ENCODE measurements around the gene CD2BP2.

CD2BP2 gene

DNA sequence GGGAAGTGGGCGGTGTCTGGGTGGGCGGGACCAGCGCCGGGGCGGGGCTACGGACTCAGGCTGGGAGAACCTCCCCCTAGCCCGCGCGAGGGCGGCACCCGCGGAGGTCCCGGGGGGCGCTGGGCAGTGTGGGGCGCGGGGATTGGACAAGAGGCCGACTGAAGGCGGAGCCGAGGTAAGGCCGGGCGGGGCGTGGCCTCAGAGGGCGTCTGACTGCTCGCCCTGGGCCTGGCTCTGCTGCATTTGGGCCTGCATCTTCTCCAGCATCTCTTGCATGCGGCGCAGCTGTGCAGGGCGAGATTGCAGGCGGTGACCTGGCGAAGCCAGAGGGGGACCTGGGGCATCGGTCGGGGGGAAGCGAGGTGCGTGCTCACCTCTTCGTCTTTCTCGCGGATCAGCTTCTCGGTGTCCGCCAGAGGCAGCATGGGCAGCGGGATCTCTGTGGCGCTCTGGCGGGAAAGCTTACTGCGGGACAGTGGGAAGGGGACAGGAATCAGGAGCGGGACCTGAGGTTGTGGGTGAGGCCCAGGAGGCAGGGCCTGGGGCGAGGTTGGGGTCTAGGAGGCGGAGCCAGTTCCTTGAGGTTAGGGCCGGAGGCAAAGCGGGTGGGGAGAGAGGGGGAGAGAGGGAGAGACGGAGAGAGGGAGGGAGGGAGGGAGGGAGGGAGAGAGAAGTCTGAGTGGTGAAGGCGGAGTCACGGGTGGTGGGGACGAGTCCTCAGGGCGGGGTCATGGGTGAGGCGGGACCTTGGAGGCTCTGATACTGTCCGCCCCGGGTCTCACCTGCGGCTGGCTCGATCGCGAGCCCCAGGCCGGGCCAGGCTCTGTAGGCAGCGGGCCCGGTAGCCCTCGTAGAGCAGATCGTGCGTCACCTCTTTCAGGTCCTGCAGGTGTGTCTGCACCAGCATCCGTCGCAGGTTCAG lies 23.4 kb upstream of the CD2BP2 start:
- peak; percentile 97 for DNase-seq (ENCODE audit: low read depth)

DNA sequence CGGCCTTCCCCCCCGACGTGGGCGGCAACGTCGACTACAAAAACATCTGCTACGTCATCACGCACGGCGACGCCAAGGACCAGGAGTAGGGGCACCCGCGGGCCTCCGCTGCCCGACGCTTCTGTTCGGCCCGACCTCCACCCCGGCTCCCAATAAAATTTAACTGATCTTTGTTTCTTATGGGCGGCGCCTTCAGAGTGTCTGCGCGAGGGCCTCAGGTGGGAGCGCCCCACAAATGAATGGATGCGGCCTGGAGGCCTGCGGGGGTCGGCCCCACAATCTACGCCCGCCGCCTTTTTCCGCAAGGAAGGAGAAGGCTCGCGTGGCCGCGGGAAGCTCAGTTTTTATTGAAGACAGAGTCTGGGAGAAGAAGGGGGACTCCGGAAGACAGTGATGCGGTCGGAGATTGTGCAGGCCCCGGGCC lies 22.7 kb upstream of the CD2BP2 start:
- peak; percentile 88 for DNase-seq (ENCODE audit: low read depth)

DNA sequence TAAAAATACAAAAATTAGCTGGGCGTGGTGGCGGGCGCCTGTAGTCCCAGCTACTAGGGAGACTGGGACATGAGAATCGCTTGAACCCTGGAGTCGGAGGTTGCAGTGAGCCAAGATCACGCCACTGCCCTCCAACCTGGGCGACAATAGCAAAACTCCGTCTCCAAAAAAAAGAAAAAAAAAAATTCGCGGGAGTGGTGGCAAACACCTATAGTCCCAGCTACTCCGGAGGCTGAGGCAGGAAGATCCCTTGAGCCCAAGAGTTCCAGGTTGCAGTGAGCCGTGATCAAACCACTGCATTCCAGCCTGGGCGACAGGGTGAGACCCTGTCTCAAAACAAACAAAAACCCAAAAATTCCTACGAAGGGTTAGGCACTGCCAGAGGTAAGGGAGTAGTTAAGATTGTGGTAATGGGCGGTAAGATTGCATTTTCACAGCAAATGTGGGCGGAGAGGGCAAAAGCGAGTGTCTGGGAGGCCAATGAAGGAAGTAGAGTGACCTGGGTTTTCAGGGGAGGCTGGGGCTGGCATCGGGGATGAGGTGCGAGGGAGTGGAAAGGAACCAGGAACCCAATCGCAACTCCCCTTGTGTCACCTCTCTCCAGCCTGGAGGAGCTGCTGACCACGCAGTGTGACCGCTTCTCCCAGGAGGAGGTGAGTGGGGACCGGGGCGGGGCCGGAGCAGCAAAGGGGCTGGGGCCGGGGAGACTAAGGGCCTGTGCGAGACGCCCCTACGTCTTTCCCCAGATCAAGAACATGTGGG lies 22.1 kb upstream of the CD2BP2 start:
- no peak for DNase-seq (ENCODE audit: low read depth)

DNA sequence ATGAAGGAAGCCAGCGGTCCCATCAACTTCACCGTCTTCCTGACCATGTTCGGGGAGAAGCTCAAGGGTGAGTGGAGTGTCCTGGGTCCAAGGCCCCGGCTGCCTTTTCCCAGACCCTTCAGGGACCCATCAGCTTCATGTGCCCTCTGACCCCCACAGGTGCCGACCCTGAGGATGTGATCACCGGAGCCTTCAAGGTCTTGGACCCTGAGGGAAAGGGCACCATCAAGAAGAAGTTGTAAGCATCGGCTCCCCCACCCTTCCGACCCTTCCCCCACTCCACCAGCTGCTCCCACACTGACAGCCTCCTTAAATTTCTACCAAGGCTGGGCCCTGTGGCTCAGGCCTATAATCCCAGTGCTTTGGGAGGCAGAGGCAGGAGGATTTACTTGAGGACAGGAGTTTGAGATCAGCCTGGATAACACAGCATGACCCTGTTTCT lies 21.4 kb upstream of the CD2BP2 start:
- DNase-seq (ENCODE audit: low read depth): no peak

DNA sequence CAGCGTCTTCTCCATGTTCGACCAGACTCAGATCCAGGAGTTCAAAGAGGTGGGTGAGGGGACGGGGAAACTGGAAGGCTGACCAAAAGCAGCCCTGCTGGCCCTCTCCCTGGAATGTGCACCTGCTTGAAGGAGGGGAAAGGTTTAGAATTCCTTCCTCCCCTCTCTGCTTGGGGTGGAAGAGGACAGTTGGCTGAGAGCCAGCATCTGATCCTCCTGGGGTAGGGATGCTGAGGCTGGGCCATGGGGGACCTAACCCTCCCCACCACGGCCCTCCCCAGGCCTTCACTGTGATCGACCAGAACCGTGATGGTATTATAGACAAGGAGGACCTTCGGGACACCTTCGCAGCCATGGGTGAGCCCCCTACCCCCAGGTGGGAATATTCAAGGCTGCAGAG lies 20.8 kb upstream of the CD2BP2 start:
- DNase-seq (ENCODE audit: low read depth): no peak

DNA sequence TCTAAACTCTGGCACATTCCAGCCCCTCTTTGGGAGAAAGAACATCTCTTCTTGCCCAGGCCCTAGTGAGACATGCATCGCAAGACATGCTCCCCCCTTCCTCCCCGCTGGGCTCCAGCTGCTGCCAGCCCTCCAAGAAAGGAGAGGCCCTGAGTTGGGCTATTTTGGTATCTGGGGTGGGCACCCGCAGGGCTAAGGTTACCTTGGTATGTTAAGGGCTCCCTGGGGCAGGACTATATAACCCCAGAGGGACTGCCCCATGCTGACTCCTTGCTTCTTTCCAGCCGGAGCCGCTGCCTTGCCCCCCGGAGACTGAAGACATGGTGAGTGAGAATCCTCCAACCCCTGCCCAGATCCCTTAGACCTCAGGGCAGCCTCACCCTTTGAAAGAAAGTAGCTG lies 19.4 kb upstream of the CD2BP2 start, which contains the start of gene MYL11:
Gene MYL11, plus strand, starts transcription at position 265 of the 400 bp plus-strand sequence. Its CDS starts 56 bp downstream, at position 321.
- no peak for DNase-seq (ENCODE audit: low read depth)

DNA sequence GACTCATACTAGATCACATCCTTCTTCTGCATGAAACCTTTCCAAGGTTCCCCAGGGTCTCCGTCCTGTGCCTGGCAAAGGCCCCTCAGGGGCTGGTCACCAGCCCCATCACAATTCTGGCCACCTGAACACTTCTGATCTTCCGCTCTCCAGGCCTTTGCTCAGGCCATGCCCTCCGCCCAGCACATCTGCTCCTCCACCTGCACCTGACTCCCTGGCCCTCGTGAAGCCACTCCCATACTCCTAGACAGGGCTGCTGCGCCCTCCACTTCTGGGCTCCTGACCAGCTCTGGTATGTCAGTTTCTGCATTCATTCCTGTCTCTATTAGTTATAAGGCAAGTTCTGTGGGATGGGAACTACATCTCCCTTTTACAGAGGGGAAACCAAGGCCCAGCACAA lies 17.6 kb upstream of the CD2BP2 start:
- DNase-seq (ENCODE audit: low read depth): no peak

DNA sequence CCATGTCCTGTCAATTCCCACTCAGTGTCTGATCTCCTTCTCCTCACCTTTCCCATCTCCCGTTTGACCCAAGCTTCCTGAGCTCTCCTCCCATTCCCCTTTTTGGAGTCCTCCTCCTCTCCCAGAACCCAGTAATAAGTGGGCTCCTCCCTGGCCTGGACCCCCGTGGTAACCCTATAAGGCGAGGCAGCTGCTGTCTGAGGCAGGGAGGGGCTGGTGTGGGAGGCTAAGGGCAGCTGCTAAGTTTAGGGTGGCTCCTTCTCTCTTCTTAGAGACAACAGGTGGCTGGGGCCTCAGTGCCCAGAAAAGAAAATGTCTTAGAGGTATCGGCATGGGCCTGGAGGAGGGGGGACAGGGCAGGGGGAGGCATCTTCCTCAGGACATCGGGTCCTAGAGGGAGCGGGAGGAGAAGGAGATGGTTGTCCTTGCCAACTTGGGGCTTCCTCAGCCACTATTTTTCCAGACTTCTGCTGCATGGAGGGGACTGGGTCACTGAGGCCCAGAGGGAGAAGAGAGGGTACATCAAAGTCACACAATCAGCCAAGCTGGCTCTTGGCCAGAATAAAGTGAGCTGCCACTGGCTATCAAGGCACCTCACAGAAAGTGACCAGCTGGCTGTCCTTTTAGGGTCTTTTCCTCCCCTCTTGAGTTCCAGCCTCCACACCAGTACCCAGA lies 17.1 kb upstream of the CD2BP2 start:
- no peak for DNase-seq (ENCODE audit: low read depth)

DNA sequence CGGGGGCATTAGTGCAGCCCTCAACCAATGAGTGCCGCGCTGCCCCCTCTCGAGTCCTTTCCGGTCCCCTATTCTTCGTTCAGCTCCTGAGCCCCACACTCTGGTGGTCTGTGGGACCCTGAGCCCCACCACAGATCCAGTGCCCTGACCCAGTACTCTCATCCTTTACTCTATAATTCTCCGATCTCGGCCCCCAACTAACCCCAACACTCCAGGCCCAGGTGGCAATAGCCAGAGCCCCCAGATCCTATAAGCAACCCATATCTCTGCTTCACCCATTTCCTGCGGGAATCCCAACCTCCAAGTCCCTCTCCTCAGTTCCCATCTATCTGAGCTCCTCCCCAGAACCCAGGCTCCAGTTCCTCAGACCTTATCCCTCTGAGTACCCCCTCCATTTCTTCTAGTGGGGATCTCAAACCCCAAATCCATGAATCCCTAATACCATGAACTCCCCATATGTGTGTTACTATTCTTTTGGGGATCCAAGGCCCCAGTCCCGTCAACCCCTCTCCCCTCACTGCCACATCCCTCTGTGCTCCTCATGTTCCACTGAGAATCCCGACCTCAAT lies 16.2 kb upstream of the CD2BP2 start:
- no peak for DNase-seq (ENCODE audit: low read depth)

DNA sequence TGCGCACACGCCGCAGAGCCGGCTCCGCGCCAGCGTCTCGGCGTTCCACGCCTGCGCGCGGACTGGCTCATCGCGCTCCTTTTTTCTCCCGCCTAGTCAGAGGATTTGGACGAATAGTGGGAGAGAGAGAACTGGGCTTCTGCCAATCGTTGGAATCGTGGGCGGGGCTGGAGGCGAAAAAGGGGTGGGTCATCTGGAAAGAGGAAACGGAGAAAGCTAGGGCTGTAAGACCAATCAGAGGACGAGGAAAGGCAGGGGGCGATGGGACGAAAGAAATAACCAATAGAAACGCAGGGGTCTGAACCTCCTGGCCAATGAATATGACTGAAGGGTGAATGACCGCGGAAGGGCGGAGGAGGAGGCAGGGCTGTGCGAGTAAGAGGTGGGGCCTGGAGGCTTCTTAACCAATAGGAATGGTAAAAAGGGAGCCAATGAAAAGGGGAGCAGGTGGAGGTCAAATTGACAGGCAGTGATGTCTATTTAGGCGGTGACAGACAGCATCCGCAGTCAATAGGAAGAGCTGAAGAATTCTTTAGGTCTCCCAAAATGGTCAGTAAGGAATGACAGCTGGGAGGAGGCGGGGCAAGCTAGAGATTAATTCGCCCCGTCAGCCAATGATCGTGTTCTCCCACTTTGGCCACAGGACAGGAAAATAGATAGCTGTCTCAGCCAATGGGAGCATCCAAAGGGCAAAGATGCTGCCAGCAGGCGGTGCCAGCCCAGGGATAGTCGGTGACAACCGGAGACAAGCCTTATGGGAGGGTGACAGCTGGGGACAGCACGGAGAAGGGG lies 15.5 kb upstream of the CD2BP2 start, which contains the start of gene TBC1D10B:
Gene TBC1D10B, minus strand, starts transcription at position 39 of the 792 bp plus-strand sequence. CDS start 311 bp downstream, outside the sequence.
- DNase-seq (ENCODE audit: low read depth): peak; percentile 100

DNA sequence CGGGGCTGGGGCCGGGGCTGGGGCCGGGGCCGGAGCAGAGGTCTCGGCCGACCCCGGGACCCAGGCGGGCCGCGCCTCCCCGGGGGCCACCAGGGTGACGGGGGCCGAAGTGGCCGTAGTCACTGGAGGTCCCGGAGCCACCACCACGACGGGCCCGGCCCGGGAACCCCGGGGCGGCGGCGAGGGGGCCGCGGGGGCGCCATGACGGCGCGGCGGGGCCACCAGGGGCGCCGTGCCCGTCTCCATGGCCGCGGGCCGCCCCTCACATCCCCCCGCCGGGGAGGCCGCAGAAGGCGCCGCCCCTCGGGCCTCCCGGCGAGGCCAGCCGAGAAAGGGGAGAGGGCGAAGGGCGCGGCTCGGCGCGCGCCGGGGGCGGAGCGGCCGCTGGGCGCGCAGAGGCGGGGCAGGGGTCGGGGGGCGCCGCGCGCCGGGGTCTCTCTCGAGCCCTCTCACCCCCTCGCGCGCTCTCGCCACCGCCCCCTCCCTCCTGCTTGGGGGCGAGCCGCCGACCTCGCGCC lies 14.9 kb upstream of the CD2BP2 start:
- DNase-seq (ENCODE audit: low read depth): no peak

DNA sequence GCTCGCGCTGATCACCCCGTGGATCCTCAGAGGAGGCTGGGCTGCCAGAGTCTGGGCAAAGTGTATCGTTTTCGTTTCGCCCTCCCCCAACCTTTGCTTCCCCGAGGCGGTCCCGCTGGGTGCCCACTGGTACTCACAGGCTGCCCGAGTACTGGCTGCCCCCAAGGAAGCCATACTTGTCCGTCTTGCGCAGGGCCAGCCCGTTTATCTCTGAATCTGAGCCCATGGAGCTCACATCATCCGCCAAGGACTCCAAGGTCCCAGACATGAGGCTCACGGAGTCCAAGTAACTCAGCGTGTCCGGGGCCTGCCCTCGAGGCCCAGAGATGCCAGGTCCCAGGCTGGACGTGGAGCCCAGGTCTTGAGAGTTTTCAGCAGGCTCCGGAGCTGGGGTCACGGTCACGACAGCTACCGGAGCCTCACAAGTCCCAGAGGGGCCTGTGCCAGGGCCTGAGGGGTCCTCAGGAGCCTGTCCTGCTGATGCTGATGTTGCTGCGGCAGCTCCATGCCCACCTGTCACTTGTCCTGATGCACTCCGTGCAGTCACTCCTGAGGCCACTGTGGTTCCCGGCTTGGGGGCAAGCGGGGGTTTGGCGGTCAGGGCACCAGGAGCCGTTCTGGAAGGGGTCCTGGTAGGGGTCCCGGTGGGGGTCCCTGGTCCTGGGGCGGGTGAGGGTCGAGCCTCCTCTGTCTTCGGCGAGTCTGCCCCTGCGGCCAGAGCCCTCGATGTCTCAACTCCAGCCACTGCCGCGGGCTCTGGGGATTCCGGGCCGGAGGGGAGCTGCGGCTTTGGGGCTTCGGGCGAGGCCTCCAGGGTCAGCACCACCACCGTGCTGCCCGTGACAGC lies 14.2 kb upstream of the CD2BP2 start:
- peak; percentile 26 for DNase-seq (ENCODE audit: low read depth)

DNA sequence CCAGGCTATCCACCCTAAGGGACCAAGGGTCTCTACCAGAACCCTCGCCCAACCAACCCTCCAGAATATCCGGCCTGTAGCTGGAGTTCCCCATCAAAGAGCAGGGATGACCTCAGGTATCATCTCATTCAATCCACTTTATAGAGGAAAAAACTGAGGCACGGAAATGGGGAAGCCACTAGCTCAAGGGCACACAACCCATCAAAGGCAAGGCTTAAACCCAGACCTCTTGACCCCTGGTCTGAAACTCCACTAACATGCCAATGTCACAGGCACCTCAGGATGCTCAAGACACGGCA lies 13.6 kb upstream of the CD2BP2 start:
- no peak for DNase-seq (ENCODE audit: low read depth)

DNA sequence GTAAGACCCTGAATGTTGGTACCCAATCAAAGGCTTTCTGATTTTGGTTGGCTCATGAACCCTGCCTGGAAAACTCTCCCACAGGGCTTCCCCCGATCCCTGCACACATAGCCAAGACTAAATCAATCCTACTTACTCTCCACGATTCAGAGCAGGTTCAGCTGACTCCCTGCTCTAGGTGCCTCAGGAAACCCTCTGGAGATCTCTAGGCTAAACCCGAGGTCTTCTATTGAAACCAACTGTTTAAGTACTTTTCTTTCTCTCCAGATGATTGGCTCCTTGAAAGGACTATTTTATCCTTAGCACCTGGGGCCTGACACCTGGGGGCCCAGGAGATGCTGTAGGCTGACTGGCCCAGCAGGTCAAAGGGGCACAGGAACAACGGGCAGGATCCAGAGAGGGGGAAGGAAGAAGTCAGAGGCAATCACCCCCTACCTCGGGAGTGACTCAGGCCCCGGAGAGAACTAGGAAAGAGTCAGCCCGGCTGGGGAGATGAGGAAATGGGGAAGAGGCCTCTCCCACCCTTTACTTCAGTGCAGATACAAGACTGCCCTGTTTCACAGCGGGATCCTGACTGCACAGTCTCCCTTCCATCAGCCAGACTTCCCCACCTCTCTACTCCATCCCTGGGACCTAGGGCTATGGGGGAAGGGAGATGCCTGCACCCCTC lies 13.1 kb upstream of the CD2BP2 start:
- DNase-seq (ENCODE audit: low read depth): peak; percentile 69

DNA sequence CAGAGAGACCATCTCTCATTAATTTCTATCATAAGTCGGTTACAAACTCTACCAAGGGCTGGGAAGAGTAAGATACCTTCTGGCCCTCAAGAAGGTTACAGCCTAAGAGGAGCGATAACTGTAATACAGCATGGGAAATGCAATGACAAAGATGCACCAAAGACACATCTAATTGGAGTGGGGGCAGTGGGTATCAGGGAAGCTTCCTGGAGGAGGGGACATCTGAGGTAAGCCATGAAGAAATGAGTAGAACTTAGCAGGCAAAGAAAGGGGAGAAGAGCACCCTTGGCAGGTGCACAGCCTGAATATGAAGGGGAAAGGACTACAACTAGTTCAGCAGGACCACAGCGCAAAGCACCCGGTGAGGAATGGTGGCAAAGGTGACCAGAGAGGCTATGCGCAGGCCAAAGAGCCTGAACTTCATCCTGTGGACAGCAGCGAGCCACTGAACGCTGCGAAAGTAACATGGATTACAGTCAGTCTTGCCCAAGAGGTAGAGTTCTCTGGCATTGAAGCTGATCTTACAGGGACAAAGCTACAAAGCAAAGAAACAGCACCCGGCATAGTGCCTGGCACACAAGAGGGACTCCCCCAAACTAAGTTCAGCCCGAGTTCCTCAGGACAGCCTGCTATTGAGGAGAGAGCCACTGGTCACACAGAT lies 12.4 kb upstream of the CD2BP2 start:
- no peak for DNase-seq (ENCODE audit: low read depth)

DNA sequence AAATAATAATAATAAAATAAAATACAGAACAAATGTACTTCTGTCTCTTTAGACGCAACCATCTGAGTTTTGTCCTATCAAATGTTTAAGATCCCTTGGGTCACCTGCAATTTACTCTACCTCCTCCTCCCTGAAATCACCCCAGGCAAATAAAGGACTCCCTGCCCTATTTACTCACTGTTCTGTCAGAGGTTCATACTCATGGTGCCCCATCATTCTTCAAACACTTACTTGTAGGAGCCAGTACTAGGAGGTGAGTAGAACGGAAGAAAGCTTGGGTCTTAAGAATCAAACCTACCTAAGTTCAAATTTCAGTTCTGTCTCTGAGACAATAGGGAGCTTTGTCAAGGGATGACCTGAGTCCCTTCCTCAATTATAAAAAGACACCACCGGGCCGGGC lies 11.4 kb upstream of the CD2BP2 start:
- DNase-seq (ENCODE audit: low read depth): no peak

DNA sequence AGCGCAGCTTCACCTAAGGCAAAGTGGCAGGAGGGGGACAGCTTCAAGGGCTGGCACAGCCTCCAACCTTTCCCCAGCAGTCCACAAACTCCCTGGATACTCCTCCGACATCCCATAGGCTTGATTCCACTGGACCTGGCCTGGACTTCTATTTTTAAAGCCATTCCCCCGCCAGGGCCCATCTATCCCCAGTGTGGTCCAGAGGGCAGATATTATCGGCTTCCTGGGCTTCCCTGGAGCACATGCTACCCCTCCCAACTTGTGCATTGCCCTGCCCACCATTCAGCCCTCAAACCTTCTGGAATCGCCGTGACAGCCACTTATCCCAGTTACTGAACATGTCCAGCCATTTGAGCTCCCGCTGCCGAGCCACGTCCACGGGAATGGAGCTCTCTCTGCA lies 10.1 kb upstream of the CD2BP2 start:
- no peak for DNase-seq (ENCODE audit: low read depth)

DNA sequence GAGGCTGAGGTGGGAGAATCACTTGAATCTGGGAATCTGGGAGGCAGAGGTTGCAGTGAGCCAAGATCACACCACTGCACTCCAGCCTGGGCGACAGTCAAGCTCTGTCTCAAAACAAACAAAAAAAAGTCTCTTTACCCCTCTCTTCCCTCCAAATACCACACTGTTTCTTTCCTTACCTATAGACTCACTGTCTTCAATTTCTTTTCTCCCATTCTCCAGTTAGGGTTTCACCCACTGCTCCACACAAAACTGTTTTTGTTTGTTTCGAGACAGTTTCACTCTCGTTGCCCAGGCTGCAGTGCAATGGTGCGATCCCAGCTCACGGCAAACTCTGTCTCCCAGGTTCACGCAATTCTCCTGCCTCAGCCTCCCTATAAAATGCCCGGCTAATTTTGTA lies 6.1 kb upstream of the CD2BP2 start:
- no peak for DNase-seq (ENCODE audit: low read depth)

DNA sequence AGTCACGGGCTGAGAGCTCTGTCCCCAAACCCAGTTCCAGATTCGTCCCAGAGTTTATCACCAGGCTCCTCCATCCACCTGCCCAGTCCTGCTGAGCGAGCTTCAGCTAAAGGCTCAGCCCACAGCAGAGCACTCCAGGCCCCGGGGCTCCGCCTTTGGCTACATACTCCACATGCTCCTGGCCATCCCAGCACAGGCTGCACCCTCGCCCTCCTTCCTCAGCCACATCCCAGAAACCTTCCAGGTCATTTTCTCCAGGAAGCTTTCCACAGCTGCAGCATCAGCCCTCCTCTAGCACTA lies 4.7 kb upstream of the CD2BP2 start:
- no peak for DNase-seq (ENCODE audit: low read depth)
